Suprapubic skin (tissue), 3 donors: ENCODE measurements around the gene ST3GAL5.

Experiments
- CTCF ChIP-seq, 2 donors: fragments of 200-600 bp in 1 of 2; fragments of 450-650 bp in 1 of 2; sonication (generic) in 1 of 2; IDR thresholded peaks; one replicate each; pipeline ENCODE4 v1.5.1; 2016 to 2019; ENCODE audit warnings: antibody characterized with exemption in 2 of 2, mild to moderate bottlenecking in 1 of 2, moderate library complexity in 1 of 2
- POLR2A ChIP-seq, 2 donors: fragments of 450-650 bp; IDR thresholded peaks; one replicate each; pipeline ENCODE4 v1.6.1; 2017; ENCODE audit warnings: antibody characterized with exemption in 2 of 2, mild to moderate bottlenecking in 2 of 2, moderate library complexity in 2 of 2

- TF ChIP-seq CTCF (IDR thresholded peaks at IDR 0.05) (no peak), POLR2A (IDR thresholded peaks at IDR 0.05) (no peak)
Observed at GRCh38 chr2:85915606-85916303, 27.0 kb upstream of the ST3GAL5 start.
